NCI-H1436 treated with DMSO at 0.1 percent for 48 hours (cell line): ENCODE results near the gene PXDN.
"Not testable (repeated sequence)": the region's sequence is repeated elsewhere in the genome, so short reads cannot be mapped to it uniquely, and the experiment has no call there.

Experiments
- DNase-seq: peaks from one replicate; lab custom pipeline; 2025; lab: John Stamatoyannopoulos, UW

The PXDN gene

GRCh38 chr2:1726558-1726957 lies 17.8 kb downstream of the PXDN start:
- no peak for DNase-seq

GRCh38 chr2:1724351-1724750 lies 20.0 kb downstream of the PXDN start:
- not testable (repeated sequence) for DNase-seq

GRCh38 chr2:1723397-1724042 lies 20.8 kb downstream of the PXDN start:
- no peak for DNase-seq

- no peak for DNase-seq
Observed at GRCh38 chr2:1722692-1723091, 21.6 kb downstream of the PXDN start.

GRCh38 chr2:1721706-1722646 lies 22.3 kb downstream of the PXDN start:
- DNase-seq: no peak

GRCh38 chr2:1718339-1719220 lies 25.7 kb downstream of the PXDN start:
- no peak for DNase-seq

GRCh38 chr2:1717113-1717512 lies 27.2 kb downstream of the PXDN start:
- DNase-seq: no peak

- DNase-seq: no peak
Observed at GRCh38 chr2:1716441-1716840, 27.9 kb downstream of the PXDN start.

GRCh38 chr2:1716014-1716305 lies 28.4 kb downstream of the PXDN start:
- not testable (repeated sequence) for DNase-seq

GRCh38 chr2:1715184-1716013 lies 28.9 kb downstream of the PXDN start:
- DNase-seq: no peak

- DNase-seq: no peak
Observed at GRCh38 chr2:1714291-1715064, 29.8 kb downstream of the PXDN start.

GRCh38 chr2:1713839-1714236 lies 30.5 kb downstream of the PXDN start:
- DNase-seq: no peak

- DNase-seq: no peak
Observed at GRCh38 chr2:1713142-1713838, 31.0 kb downstream of the PXDN start.

GRCh38 chr2:1709946-1710560 lies 34.3 kb downstream of the PXDN start:
- no peak for DNase-seq

- no peak for DNase-seq
Observed at GRCh38 chr2:1709335-1709605, 35.0 kb downstream of the PXDN start.

GRCh38 chr2:1708476-1709334 lies 35.6 kb downstream of the PXDN start:
- DNase-seq: no peak

GRCh38 chr2:1707771-1708418 lies 36.4 kb downstream of the PXDN start:
- peak; percentile 62 for DNase-seq

- peak; percentile 89 for DNase-seq
Observed at GRCh38 chr2:1706089-1706841, 38.0 kb downstream of the PXDN start.
